HG03520 (cell line): Measurements from ENCODE around the gene ATG9A.
A peak's percentile ranks its signal among the peaks of the same experiment; 100 is the strongest.

Experiments used
- ATAC-seq: cut with Tn5 transposase; IDR thresholded peaks from one replicate; pipeline ENCODE4 v1.9.1; 2021; ENCODE audit warnings: mild to moderate bottlenecking, moderate library complexity; ENCODE audit not compliant: unreplicated experiment

ATG9A gene

DNA sequence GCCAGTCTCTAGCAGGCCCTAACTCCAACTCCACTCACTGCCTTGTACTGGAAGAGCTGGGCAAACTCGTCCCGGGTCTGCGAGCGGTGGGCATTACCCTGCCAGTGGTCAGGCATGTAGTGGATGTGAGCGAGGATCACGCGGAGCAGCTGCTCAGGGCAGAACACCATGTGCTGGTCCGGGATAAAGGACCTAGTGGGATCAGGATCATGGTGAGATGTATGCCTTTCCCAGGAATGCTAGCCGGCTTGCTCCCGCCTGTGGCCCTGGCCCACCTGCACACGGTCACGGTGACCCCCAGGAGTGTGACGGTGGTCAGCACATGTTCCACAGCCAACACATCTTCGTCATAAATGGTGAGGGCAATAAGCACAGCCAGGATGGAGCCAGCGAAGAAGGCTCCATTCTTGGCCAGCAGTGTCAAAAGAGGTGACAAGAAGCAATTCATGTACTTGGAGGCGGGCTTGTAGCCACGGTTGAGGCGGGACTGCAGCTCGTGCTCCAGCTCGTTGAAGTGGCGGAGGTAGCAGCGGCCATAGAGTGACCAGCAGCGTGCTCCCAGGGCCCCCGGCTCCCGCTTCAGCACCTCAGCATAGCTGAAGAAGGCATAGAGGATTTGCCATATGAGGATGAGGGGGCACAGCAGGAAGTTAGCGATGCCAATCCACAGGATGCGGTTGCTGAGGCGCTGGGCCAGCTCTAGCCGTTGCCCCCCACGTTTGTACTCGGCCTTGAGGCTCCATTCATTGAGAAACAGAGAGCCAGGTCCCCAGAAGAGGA, 5.4 kb downstream of the ATG9A start:
- no peak for ATAC-seq

DNA sequence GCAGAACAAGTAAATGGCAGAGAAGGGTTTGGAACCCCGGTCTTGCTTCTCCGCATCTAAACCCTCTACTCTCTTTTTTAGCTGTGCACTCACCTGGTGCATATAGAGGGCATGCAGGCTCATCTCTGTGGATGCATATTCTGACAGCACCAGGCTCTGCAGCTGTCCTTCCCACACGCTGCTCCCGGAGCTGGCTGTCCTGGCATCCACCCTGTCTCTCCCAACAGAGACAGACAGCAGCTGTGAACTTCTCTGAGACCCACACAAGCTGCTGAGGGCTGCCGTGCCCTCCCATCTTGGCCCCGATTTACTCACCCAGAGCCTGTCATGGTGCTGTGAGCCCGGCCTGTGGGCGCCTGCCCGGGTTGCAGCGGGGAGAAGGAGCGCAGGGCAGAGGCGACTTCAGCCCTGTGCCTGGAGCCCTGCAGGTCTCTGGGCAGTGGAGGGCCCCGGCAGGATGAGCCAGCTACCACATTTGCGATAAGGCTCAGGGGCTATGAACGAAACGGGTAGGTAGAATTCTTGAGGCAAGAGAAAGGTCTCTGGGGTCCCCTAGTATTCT, 7.4 kb downstream of the ATG9A start:
- no peak for ATAC-seq

DNA sequence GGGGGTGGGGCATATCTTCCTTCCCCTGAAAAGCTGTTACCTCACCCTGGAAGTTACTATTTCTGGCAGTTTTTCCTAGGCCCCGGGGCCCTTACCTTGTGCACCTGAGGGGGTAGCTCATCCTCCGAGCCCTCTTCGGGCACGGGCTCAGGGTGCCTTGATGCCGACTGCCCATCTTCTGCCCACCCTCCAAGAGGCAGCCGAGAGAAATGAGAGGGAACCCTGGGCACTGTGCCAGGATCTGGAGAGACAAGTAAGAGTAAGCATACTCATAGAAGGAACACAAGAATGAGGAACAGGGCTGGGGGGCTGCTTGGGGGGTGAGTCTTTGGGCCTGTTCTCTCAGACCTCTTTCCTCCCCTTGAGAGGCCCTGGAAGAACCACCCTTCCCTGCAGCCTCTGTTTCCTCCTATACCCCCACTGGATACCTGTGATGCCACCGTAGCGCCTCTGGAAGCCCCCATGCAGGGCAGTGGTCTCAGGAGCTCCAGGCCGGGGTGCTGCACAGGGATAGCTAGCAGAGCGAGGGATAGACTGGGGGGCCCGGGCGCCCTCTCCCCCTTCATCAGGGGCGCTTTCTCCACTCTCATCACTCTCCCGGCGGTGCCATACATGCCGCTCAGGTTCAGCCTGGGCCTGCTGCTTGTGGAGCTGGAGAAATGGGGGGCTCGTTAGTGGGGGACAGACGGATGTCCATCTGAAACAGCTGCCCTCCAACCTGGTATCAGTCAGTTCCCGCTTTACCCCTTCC, 8.6 kb downstream of the ATG9A start:
- ATAC-seq = no peak

DNA sequence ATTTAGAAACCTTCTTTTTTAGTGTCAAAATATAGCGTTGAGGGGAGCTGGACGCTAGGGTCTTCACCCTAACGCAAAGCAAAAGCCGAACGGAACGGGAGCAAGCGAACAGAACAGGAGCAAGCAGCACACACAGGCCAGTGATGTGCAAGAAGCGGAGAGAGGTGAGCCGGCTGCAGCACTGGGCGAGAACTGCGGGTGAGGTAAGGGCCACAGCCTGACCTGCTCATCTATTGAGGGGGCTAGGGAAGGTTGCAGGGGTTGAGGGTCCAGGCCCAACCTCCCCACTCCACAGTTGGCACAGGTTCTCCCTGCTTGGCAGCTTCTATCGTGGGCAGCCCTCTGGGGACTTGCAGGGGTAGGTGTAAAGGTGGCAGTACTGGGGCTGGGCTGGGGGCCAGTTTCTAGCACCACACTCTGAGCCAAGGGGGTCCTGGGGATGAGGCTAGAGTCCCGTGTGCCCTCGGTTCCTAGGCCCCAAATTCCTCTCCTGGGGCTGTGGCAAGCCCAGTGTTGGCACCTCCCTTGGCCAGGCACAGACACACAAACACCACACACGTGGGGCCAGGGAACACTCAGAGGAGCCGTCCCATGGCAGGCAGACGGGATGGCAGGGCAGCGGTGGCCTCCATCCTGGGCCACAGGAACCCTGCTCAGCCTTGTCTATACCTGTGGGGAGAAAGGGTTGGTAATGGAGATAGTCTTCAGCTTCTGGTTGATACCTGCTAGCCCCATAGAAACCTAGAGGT, 9.5 kb downstream of the ATG9A start:
- ATAC-seq = no peak

DNA sequence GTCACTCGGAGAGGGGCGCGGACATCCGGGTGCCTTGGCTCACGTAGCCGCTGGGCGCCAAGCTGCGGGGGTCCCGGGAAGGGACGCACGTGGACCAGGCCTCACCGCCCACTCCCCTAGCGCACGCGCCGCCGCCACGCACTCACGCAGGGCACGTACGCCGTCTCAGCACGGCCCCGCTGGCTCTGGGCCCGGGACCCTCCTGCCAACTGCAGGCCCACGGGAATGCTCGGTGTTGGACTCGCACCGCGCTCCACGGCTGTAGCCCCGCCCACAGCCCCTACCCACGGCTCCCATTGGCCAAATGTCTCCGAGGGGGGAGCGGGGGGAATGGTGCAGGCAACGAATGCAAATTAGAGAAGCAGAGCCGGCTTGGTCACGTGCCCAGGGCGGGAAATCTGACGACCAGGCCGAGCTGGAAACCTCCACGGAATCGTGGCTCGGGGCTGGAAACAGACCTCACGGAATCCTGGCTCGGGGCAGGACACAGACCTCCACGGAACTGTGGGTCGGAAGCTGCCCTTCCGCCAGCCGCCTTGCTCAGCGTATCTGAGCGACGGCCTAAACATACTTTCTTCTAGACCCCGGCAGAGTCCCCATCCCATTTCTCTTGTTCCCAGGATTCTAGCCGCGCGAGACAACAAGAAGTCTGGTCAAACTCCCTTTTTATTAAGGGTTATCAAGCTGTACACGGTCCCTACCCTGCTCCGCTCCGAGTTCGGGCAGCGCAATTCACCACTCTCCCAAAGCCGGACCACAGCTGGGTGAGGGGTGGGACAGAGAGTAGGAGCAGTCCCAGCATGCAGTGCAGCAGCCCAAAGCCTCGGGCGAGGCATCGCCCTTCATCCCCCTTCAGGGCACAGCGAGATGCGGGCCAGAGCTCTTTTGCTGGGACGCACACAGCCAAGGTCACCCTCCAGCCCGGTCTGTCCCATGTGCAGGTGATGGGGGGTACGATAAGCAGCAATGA, 10.4 kb downstream of the ATG9A start, which contains the start of gene ABCB6:
Gene ABCB6 (minus strand): TSS at position 227 of the 970 bp plus-strand sequence. CDS start 285 bp downstream, outside the sequence.
- ATAC-seq = peak; percentile 53

DNA sequence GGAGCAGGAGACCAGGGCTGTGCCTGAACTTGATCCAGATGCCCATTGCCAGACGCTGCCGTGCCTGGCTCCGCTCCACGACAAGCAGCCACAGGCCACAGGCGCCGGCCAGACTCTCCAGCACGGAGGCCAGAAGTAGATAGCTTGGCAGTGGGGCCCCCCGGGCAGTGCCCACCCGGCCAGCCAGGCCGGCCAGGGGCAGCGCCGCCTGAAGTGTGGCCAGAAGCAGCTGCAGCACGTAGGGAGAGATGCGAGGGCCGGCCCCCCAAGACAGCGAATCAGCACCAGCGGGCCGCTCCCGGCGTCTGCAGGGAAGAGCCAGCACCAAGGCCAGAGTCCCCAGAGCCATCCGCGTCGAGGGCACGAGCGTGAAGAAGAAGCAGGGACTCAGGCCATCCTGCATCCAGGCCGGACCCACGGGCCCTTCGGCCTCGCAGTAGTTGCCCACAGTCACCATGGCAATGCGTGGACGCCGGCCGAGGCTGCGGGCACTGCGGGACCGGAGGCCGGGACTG, 11.2 kb downstream of the ATG9A start:
- peak; percentile 21 for ATAC-seq

DNA sequence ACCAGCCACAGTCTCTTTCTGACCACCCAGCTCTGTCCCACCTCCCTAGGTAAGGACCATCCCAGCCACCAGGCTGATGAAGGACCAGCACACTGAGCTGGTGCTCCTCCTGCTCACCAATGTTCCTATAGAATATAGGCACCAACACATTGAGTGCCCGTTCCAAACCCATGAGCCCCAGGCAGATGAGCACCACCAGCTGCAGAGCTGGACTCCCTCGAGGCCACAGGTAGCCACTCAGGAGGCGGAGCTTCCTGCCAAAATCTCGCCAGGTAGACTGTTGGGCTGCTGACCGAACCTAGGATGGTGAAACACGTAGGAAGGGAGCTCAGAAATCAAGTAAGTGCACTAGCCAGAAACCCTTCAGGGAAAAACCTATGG, 12.9 kb downstream of the ATG9A start:
- no peak for ATAC-seq

DNA sequence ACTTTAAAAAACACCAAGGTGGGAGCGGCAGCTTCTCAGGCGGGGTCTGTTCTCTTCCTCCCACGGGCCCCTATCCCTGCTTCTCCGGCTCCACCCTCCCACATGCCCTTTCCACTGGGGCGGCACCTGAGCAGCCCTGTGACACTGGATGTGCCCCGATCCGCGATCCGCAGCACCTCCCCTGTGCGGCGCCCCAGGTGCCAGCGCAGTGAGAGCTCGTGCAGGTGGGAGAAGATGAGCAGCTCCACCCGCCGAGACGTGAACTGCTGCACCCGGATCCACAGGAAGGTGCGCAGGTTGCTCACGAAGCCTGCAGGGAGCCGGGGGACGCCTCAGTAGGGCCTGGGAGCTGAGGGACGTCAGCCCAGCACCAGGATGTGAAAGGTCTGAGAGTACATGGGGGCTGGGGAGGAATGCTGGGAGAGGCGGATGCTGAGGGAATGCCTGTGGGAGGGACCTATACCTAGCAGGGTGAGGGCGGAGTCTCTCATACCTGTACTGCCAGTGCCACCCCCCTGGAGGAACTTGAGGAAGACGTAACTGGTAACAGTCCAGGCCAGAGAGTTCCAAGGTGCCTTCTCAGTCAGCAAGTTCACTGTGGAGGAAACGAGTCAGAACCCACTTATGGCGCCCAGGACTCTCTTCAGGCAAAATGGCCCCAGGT, 13.4 kb downstream of the ATG9A start:
- no peak for ATAC-seq

DNA sequence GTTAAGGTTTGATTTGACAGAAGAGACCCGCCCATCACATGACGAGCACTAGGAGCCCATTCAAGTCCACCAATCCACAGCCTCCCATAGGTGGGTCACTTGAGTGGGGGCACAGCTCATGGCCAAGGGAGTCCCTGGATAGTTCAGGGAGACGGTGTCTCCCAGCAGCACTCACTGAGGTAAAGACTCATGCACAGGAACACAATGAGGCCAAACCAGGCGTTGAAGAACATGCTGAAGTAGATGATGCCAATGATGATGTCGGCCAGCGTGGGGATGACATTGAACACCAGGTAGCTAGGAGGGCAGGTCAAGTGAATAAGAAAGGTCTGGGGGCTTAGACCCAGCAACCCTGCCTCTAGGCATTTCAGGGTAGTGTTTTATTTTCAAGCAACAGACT, 14.7 kb downstream of the ATG9A start:
- ATAC-seq = no peak

DNA sequence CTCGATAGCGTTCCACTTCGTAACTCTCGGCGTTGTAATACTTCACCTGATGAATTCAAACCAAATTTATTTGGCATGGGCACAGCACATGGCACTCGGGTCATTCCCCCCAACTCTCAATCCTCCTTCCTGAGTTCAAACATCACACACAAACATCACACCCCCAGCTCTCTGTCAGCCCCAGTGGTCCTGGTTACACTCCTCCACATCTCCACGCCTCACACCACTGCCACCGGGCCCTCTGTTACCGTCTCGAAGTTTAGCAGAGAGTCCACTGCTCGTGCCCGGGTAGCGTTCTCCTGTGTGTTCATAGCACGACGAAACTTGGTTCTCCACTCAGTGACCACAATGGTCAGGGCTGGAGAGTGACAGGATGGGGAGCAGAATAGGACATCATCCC, 15.3 kb downstream of the ATG9A start:
- ATAC-seq = no peak

DNA sequence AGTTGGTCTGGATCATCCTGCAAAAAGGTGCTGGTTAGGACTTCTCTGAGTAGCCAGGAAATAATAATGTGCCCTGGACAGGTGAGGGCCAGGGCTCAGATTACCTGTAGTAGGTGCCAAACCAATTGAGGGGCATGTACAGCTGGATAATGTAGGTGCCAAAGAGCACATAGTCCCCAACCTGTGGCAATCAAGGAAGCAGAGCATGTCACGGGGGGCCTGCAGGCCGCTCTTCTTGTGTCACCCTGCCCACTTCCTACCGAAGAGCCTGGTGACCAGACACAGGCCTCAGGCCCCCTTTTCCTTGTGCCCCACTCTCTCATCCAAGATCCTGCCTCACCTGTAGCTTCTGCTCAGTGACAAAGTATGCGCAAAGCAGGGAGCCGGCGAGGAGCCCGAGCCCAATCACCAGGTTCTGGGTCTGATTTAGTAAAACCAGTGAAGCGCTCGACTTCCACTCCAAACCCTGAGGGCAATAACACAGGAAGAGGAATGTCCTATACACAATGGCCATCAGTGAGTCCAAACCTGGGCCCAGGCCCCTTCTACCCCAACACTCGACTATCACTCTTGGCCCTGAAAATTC, 15.9 kb downstream of the ATG9A start:
- ATAC-seq = no peak

DNA sequence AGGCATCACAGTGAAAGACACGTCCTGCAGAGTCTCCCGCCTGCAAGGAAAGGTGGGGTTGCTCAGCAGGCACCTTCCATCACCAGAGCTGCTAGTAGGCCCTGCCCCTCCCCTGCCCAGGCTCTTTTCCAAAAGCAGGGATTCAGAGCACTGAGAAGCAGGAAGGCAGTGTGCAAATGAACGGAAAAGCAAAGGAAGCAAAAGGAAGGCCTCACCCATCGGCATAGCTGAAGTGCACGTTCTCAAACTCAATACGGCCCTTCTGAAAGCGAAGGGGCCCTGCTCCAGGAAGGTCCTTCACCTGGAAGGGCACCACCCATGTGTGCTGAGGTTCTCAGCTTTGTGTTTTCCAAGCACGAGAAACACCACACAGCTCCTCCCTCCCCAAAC, 16.4 kb downstream of the ATG9A start:
- ATAC-seq = no peak

DNA sequence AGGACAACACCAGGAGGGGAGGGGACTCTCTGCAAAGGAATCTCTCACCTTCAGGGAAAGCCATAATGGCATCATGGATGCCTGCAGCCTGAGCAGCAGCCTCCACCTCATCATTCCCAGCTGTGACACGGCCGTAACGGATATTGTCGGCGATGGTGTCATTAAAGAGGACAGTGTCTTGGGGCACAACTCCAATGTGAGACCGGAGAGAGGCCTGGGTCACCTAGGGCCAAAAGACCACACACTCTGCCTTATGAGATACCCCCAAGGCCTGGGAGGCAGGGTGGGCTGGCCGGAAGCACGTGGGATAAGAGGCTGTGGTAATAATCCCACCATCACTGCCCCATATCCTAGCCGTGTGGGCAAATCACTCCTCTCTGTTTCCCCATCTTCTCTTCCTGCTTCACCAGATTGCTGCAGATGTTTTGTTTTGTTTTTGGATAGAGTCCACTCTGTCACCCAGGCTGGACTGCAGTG, 18.5 kb downstream of the ATG9A start:
- ATAC-seq = no peak

DNA sequence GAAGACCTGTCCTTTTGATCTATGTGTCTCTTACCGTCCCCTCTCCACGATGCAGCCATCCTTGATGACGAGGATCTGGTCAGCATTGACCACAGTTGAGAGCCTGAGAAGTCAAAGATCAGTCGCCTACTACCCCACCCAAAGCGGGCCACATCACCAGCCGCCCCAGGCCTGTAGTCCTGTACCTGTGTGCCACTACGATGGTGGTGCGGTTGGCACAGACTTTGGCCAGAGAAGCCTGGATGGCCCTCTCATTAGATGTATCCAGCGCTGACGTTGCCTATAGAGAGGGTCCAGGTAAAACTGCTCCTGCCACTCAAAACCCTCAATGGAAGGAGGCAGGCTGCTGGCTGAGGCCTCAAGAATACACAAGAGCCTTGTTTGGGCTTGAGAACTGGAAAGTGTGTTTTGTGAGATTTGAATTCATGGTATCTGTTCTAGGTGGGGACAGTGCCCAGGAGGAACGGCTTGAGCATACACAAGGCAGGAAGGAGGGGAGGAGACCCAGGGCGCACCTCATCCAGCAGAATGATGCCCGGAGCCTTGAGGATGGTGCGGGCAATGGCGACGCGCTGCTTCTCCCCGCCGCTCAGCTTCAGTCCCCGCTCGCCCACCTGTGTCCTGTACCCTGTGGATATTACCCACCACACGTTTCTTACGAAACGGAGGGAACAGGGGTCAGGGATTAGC, 19.1 kb downstream of the ATG9A start:
- no peak for ATAC-seq

DNA sequence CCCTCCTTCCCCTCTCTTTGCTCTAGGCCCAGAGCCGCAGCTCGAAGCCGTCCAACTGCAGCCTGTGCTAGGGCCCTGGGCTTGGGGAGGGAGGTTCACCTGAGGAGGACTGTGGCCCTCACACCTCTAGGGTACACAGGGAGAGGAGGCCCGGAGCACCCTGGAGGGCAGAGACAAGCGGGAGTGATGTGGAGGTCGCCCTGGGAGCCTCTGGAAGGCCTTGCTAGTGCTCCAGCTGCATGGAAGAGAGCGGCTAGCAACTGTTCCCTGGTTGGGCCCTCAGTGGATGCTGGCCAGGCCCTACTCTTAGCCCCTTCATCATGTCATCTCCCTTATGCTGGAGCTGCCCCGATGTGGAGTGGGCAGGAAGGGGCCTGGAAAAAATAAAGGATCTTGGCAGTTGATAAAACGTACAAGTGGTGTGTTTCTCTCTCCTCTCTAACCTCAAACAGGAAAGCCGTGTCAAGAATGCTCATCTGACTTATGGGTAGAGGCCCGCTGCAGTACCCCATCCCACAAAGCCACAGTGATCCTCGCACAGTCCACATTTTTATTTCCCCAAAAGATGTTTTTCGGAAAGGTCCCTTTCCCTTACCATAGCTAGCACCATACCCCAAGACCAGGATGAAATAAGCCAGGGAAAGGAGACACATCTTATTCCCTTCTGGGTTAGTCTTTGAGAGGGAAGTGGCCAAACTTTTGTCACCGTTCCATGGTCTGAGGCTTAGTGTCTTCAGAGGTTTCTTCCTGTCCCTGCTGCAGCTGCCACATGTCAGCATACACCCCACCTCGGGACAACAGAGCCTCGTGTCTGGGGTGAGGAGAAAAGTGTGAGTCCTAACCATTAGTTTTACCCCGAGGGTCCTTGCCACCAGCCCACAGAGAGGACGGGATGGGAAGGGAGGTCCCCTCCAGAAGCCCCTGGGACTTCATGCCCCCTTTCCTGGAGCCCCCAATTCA, 19.9 kb downstream of the ATG9A start:
- no peak for ATAC-seq

DNA sequence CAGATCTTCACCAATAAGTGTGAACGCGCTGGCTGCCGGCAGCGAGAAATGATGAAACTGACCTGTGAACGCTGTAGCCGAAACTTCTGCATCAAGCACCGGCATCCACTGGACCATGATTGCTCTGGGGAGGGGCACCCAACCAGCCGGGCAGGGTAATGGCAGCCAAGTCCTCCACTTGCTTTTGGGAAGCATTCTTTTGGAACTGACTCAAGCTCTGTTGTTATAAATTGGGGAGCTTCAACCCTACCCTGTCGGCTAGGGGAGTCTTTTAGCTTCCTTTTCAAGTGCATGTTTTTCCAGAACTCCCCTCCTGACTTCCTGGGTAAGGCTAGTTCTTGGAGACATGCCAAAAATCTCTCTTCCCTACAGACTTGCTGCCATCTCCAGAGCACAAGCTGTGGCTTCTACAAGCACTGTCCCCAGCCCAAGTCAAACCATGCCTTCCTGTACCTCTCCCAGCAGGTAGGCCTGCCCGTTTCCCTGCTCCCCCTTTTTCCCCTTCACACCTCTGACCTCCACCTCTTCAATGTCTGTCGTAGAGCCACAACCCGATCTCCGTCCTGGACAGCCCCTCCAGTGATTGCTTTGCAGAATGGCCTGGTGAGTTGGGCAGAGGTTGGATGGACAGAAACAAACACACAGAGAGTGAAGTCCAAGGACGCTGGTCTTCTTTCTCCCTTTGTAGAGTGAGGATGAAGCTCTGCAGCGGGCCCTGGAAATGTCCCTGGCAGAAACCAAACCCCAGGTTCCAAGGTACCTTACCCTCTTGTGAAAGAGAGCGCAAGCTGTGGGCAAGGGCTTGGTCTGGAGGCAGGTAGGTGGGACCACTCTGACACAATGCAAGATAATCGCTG, 21.3 kb downstream of the ATG9A start:
- ATAC-seq = no peak
